ENCODE measurements around the gene RELA.

- no peak for TF ChIP-seq CTCF (conservative IDR thresholded peaks at IDR 0.05; ENCODE audit: low read depth, low read length)
- no peak for TF ChIP-seq EZH2 (IDR thresholded peaks at IDR 0.05; ENCODE audit: borderline replicate concordance, low read depth, low read length, poor library complexity, severe bottlenecking)
These were observed 12.8 kb downstream of the RELA start for GRCh38 chr11:65649656-65650546.
